8988T (cell line): ENCODE measurements around the gene VAMP1.
"Not testable (repeated sequence)": the region's sequence is repeated elsewhere in the genome, so short reads cannot be mapped to it uniquely, and the experiment has no call there.

ENCODE experiments used
- DNase-seq: peaks from one replicate; pipeline ENCODE4 v3.0.0; 2011

The VAMP1 gene

GRCh38 chr12:6450091-6450868 is 20.2 kb downstream of the VAMP1 start:
- no peak for DNase-seq

- DNase-seq, result no peak
Observed at GRCh38 chr12:6444704-6445688, 25.5 kb downstream of the VAMP1 start, which contains the start of gene CD27. Gene CD27, plus strand, starts transcription at chr12:6444955. Its CDS starts 141 bp downstream, at chr12:6445096.

GRCh38 chr12:6444031-6444430 is 26.4 kb downstream of the VAMP1 start:
- DNase-seq, result no peak

- no peak for DNase-seq
Observed at GRCh38 chr12:6443361-6443983, 27.0 kb downstream of the VAMP1 start.

- DNase-seq, result no peak
Observed at GRCh38 chr12:6442836-6443235, 27.6 kb downstream of the VAMP1 start.

- no peak for DNase-seq
Observed at GRCh38 chr12:6440391-6440790, 30.1 kb downstream of the VAMP1 start.

GRCh38 chr12:6438345-6438744 is 32.1 kb downstream of the VAMP1 start:
- DNase-seq, result no peak

- DNase-seq, result no peak
Observed at GRCh38 chr12:6437586-6437985, 32.9 kb downstream of the VAMP1 start.

GRCh38 chr12:6435961-6436715 is 34.3 kb downstream of the VAMP1 start:
- no peak for DNase-seq

GRCh38 chr12:6434205-6435140 is 36.0 kb downstream of the VAMP1 start:
- DNase-seq, result no peak

GRCh38 chr12:6432991-6433390 is 37.5 kb downstream of the VAMP1 start:
- no peak for DNase-seq

- DNase-seq, result no peak
Observed at GRCh38 chr12:6430124-6430989, 40.1 kb downstream of the VAMP1 start.

- DNase-seq, result no peak
Observed at GRCh38 chr12:6428326-6428725, 42.2 kb downstream of the VAMP1 start.

- DNase-seq, result not testable (repeated sequence)
Observed at GRCh38 chr12:6427796-6428195, 42.7 kb downstream of the VAMP1 start.

GRCh38 chr12:6426882-6427671 is 43.4 kb downstream of the VAMP1 start:
- DNase-seq, result no peak

GRCh38 chr12:6425590-6426531 is 44.6 kb downstream of the VAMP1 start:
- no peak for DNase-seq

GRCh38 chr12:6424866-6425265 is 45.6 kb downstream of the VAMP1 start:
- no peak for DNase-seq

- no peak for DNase-seq
Observed at GRCh38 chr12:6424008-6424347, 46.5 kb downstream of the VAMP1 start.
